Activated T-helper 17 cell treated with anti-CD3 and anti-CD28 coated beads, Interleukin-2, amount 50 U/mL, for 72 hours (primary cell): ENCODE measurements around the gene LRRC23. TPM values are rescaled to one million over a fixed set of nuclear protein-coding genes. Genes with fewer than 3 reads are reported as not detected.
A peak's percentile ranks its signal among the peaks of the same experiment; 100 is the strongest.
"Not testable (repeated sequence)": the region's sequence is repeated elsewhere in the genome, so short reads cannot be mapped to it uniquely, and the experiment has no call there.

Experiments used
- ATAC-seq: fragments of 150-1000 bp; cut with Tn5 transposase; replicated peaks from 2 replicates; pipeline ENCODE4 v1.10.0; 2021; ENCODE audit warnings: mild to moderate bottlenecking, moderate library complexity
- H3K27ac Mint-ChIP-seq: one replicate; pipeline ENCODE4 v1.8.0; 2022; ENCODE audit warnings: mixed read lengths
- H3K27me3 Mint-ChIP-seq: one replicate; pipeline ENCODE4 v1.8.0; 2022; ENCODE audit warnings: mixed read lengths
- H3K36me3 Mint-ChIP-seq: one replicate; pipeline ENCODE4 v1.8.0; 2022; ENCODE audit warnings: low read depth, mild to moderate bottlenecking, mixed read lengths
- H3K4me1 Mint-ChIP-seq: one replicate; pipeline ENCODE4 v1.8.0; 2022; ENCODE audit warnings: mixed read lengths
- H3K4me3 Mint-ChIP-seq: one replicate; pipeline ENCODE4 v1.8.0; 2022; ENCODE audit warnings: mild to moderate bottlenecking, mixed read lengths
- H3K9me3 Mint-ChIP-seq: one replicate; pipeline ENCODE4 v1.8.0; 2022; ENCODE audit warnings: mixed read lengths
- total RNA-seq, 2 donors: library from RNA; stranded (reverse); gene quantifications; one replicate each; pipeline ENCODE4 v1.2.3, GENCODE V29; 2022

LRRC23 gene
- total RNA-seq, 2 donors from 2014 or later = 4.4 to 7.6 TPM

- Mint-ChIP-seq H3K36me3 (peaks cover 97% of the 10 kb centered on the region), H3K9me3 (no peaks in the 10 kb centered on the region), H3K27me3 (no peaks in the 10 kb centered on the region), H3K4me1 (peaks cover 35% of the 10 kb centered on the region), H3K27ac (peak overlapping the region; percentile 94), H3K4me3 (peak overlapping the region; percentile 94)
- ATAC-seq = peak; percentile 2
Measured at GRCh38 chr12:6868211-6869048, 36.2 kb upstream of the LRRC23 start.

- H3K36me3 Mint-ChIP-seq = peaks cover 98% of the 10 kb centered on the region
- H3K9me3 Mint-ChIP-seq = no peaks in the 10 kb centered on the region
- no peak for ATAC-seq
- H3K4me1 Mint-ChIP-seq = peaks cover 34% of the 10 kb centered on the region
- no peaks in the 10 kb centered on the region for H3K27me3 Mint-ChIP-seq
- H3K4me3 Mint-ChIP-seq = peak overlapping the region; percentile 94
- peak overlapping the region; percentile 94 for H3K27ac Mint-ChIP-seq
Measured at GRCh38 chr12:6869049-6870021, 35.3 kb upstream of the LRRC23 start.

- Mint-ChIP-seq H3K4me1 (peaks cover 34% of the 10 kb centered on the region), H3K27ac (peak overlapping the region; percentile 94), H3K4me3 (peak overlapping the region; percentile 94), H3K36me3 (peaks cover 98% of the 10 kb centered on the region)
- H3K9me3 Mint-ChIP-seq, H3K27me3 Mint-ChIP-seq, ATAC-seq: not testable (repeated sequence)
Measured at GRCh38 chr12:6870304-6870703, 34.3 kb upstream of the LRRC23 start.

- ATAC-seq = peak; percentile 44
- Mint-ChIP-seq H3K36me3 (peaks cover 100% of the 10 kb centered on the region), H3K4me1 (peaks cover 38% of the 10 kb centered on the region), H3K4me3 (peak overlapping the region; percentile 94), H3K27me3 (no peaks in the 10 kb centered on the region), H3K27ac (peak overlapping the region; percentile 94), H3K9me3 (no peaks in the 10 kb centered on the region)
Measured at GRCh38 chr12:6871052-6871957, 33.3 kb upstream of the LRRC23 start.

GRCh38 chr12:6872073-6873048, 32.3 kb upstream of the LRRC23 start:
- no peaks in the 10 kb centered on the region for H3K9me3 Mint-ChIP-seq
- no peaks in the 10 kb centered on the region for H3K27me3 Mint-ChIP-seq
- H3K4me1 Mint-ChIP-seq = peaks cover 38% of the 10 kb centered on the region
- H3K27ac Mint-ChIP-seq = peak overlapping the region; percentile 94
- H3K36me3 Mint-ChIP-seq = peaks cover 100% of the 10 kb centered on the region
- peak; percentile 40 for ATAC-seq
- peak overlapping the region; percentile 94 for H3K4me3 Mint-ChIP-seq

GRCh38 chr12:6873094-6874014, 31.3 kb upstream of the LRRC23 start, which contains the start of gene SPSB2:
TSS of gene SPSB2 (minus strand) at chr12:6873303. CDS start at chr12:6872901, 402 bp downstream.
- peaks cover 98% of the 10 kb centered on the region for H3K36me3 Mint-ChIP-seq

GRCh38 chr12:6874015-6874368, 30.6 kb upstream of the LRRC23 start:
- ATAC-seq, H3K9me3 Mint-ChIP-seq, H3K27me3 Mint-ChIP-seq: not testable (repeated sequence)
- Mint-ChIP-seq H3K4me3 (peak overlapping the region; percentile 94), H3K36me3 (peaks cover 95% of the 10 kb centered on the region), H3K4me1 (peaks cover 33% of the 10 kb centered on the region), H3K27ac (peak overlapping the region; percentile 94)

More at GRCh38 chr12:6873094-6874014, 31.3 kb upstream of the LRRC23 start, which contains the start of gene SPSB2:
- Mint-ChIP-seq H3K9me3 (no peaks in the 10 kb centered on the region), H3K27ac (peak within 1 kb of the TSS; percentile 94), H3K27me3 (no peaks in the 10 kb centered on the region), H3K4me1 (peaks cover 38% of the 10 kb centered on the region), H3K4me3 (peak within 1 kb of the TSS; percentile 94)
- peak; percentile 78 for ATAC-seq

- H3K4me3 Mint-ChIP-seq, H3K27me3 Mint-ChIP-seq, H3K9me3 Mint-ChIP-seq, H3K27ac Mint-ChIP-seq, H3K4me1 Mint-ChIP-seq, ATAC-seq: not testable (repeated sequence)
- H3K36me3 Mint-ChIP-seq = peaks cover 71% of the 10 kb centered on the region
Measured at GRCh38 chr12:6879824-6880223, 24.8 kb upstream of the LRRC23 start.

GRCh38 chr12:6883252-6883651, 21.4 kb upstream of the LRRC23 start:
- H3K9me3 Mint-ChIP-seq = no peaks in the 10 kb centered on the region
- ATAC-seq = no peak

GRCh38 chr12:6883683-6884082, 20.9 kb upstream of the LRRC23 start:
- H3K36me3 Mint-ChIP-seq = peaks cover 45% of the 10 kb centered on the region
- H3K27ac Mint-ChIP-seq = no peak overlapping the region
- no peaks in the 10 kb centered on the region for H3K9me3 Mint-ChIP-seq
- H3K4me1 Mint-ChIP-seq = no peaks in the 10 kb centered on the region
- H3K4me3 Mint-ChIP-seq = no peak overlapping the region
- H3K27me3 Mint-ChIP-seq = no peaks in the 10 kb centered on the region
- no peak for ATAC-seq

More at GRCh38 chr12:6883252-6883651, 21.4 kb upstream of the LRRC23 start:
- H3K27ac Mint-ChIP-seq = no peak overlapping the region
- H3K4me3 Mint-ChIP-seq = no peak overlapping the region
- peaks cover 46% of the 10 kb centered on the region for H3K36me3 Mint-ChIP-seq
- no peaks in the 10 kb centered on the region for H3K4me1 Mint-ChIP-seq
- H3K27me3 Mint-ChIP-seq = no peaks in the 10 kb centered on the region

- Mint-ChIP-seq H3K4me1 (no peaks in the 10 kb centered on the region), H3K27ac (no peak overlapping the region), H3K27me3 (no peaks in the 10 kb centered on the region), H3K9me3 (no peaks in the 10 kb centered on the region), H3K36me3 (peaks cover 39% of the 10 kb centered on the region), H3K4me3 (no peak overlapping the region)
- no peak for ATAC-seq
Measured at GRCh38 chr12:6884539-6884938, 20.1 kb upstream of the LRRC23 start.
